GM10248 (cell line): ENCODE results near the gene SLC30A10.

Experiments used
- CTCF ChIA-PET: fragments of 300-600 bp; sonication (Branson Sonifier 250); formaldehyde crosslinking; extraction: SDS; loops from one replicate; lab custom pipeline; 2021; ENCODE audit warnings: antibody characterized with exemption; lab: Yijun Ruan, JAX
- POLR2A ChIA-PET: fragments of 350-650 bp; sonication (Branson Sonifier 250); formaldehyde crosslinking; extraction: SDS; loops from one replicate; lab custom pipeline; 2020; ENCODE audit warnings: antibody characterized with exemption; lab: Yijun Ruan, JAX
- DNase-seq: peaks from one replicate; pipeline ENCODE4 v3.0.0; 2012; ENCODE audit errors: extremely low spot score
- CTCF ChIP-seq: IDR thresholded peaks from 2 replicates; pipeline ENCODE4 v1.5.1; 2012; ENCODE audit warnings: mild to moderate bottlenecking, low read depth; ENCODE audit errors: extremely low read depth, missing control alignments, control extremely low read depth

The SLC30A10 gene

GRCh38 chr1:219905524-219905923, 22.8 kb downstream of the SLC30A10 start:
- no peak for DNase-seq

GRCh38 chr1:219904934-219905333, 23.4 kb downstream of the SLC30A10 start:
- CTCF ChIA-PET, result no interaction called here
- POLR2A ChIA-PET, result no interaction called here
- no peak for DNase-seq
- no peak for TF ChIP-seq CTCF

More at GRCh38 chr1:219905524-219905923, 22.8 kb downstream of the SLC30A10 start:
- ChIA-PET CTCF (no interaction called here), POLR2A (no interaction called here)
- no peak for TF ChIP-seq CTCF

- no peak for DNase-seq
- CTCF ChIA-PET, result interaction anchor here (1.1 kb wide), 1 partner anchor 11 kb away, joined by 4 read pairs; no protein-coding TSS in a partner anchor
- POLR2A ChIA-PET, result no interaction called here
- TF ChIP-seq CTCF, result no peak
Observed at GRCh38 chr1:219903353-219903871, 24.9 kb downstream of the SLC30A10 start.

- TF ChIP-seq CTCF, result no peak
- POLR2A ChIA-PET, result no interaction called here
- no peak for DNase-seq
- CTCF ChIA-PET, result no interaction called here
Observed at GRCh38 chr1:219902951-219903350, 25.4 kb downstream of the SLC30A10 start.

- TF ChIP-seq CTCF, result no peak
- POLR2A ChIA-PET, result no interaction called here
- CTCF ChIA-PET, result no interaction called here
- no peak for DNase-seq
Observed at GRCh38 chr1:219900882-219901281, 27.5 kb downstream of the SLC30A10 start.

GRCh38 chr1:219900201-219900600, 28.2 kb downstream of the SLC30A10 start:
- POLR2A ChIA-PET, result no interaction called here
- no peak for DNase-seq
- TF ChIP-seq CTCF, result no peak
- CTCF ChIA-PET, result no interaction called here
